Endothelial cell of umbilical vein (primary cell): ENCODE data around the gene IGFBP7.

ENCODE experiments used
- EZH2 ChIP-seq: IDR thresholded peaks from 2 replicates; pipeline ENCODE4 v1.6.1; 2012; ENCODE audit warnings: borderline replicate concordance, low read depth, mild to moderate bottlenecking, moderate library complexity, low read length, inconsistent platforms; ENCODE audit not compliant: severe bottlenecking
- POLR2A ChIP-seq: IDR thresholded peaks from 2 replicates; pipeline ENCODE4 v1.6.1; 2012; ENCODE audit warnings: low read depth, mild to moderate bottlenecking, control low read depth, low read length

GRCh38 chr4:57044279-57044678, 65.9 kb downstream of the IGFBP7 start:
- no peak for TF ChIP-seq EZH2
- no peak for TF ChIP-seq POLR2A
